Measurements from ENCODE around the gene HEPHL1.

The HEPHL1 gene

GRCh38 chr11:94133752-94134151 is 112.6 kb downstream of the HEPHL1 start:
- DNase-seq (ENCODE audit: extremely low spot score): no peak
- CTCF ChIA-PET: interaction anchor here (0.6 to 1.4 kb wide), 2 partner anchors 11 to 236 kb away, joined by 3 read pairs; no protein-coding TSS in a partner anchor
- POLR2A ChIA-PET: no interaction called here
- no peak for TF ChIP-seq CTCF (IDR thresholded peaks at IDR 0.05; ENCODE audit: control extremely low read depth, extremely low read depth, low read depth, missing control alignments)

DNA sequence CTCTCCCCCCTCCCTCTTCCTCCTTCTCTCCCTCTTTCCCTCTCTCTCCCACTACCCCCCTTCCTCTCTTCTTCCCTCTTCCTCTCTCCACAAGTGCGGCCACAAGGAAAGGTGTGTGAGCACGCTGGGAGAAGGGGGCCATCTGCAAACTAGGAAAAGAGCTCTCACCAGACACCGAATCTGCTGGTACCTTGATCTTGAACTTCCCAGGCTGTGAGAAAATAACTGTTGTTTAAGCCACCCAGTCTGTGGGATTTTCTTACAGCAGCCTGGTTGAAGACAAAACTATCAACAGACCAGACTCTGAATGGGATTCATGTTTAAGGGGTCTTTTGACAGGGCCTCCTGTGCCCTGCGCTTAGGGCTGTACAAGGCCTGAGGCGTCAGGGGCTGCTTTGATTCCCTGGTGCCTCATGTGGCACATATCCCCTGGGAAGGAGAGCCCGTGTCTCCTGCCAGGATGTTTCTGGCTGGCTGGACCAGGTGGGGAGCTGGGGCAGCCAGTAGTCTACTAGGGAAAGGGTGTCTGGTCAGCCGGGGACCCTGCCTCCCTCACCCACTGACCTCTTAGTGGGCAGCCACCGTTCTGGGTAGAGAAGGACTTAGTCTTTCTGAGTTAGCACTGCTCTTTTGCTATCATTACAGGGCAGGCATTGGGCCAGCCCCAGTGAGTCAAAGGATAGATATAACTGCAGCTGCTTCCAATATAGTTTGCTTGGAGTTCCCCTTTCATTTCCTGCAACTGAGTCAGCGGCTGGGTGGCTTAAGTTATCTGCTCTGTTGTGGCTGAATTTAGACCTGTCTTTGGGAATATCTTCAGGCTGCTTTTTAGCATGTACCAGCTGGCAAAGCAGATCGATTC is 113.7 kb downstream of the HEPHL1 start:
- TF ChIP-seq CTCF (IDR thresholded peaks at IDR 0.05; ENCODE audit: control extremely low read depth, extremely low read depth, low read depth, missing control alignments): no peak
- POLR2A ChIA-PET: no interaction called here
- no peak for DNase-seq (ENCODE audit: extremely low spot score)
- CTCF ChIA-PET: interaction anchor here (1.0 to 1.7 kb wide), 5 partner anchors 9 to 237 kb away, joined by 3 to 5 read pairs (median 4); no protein-coding TSS in a partner anchor

DNA sequence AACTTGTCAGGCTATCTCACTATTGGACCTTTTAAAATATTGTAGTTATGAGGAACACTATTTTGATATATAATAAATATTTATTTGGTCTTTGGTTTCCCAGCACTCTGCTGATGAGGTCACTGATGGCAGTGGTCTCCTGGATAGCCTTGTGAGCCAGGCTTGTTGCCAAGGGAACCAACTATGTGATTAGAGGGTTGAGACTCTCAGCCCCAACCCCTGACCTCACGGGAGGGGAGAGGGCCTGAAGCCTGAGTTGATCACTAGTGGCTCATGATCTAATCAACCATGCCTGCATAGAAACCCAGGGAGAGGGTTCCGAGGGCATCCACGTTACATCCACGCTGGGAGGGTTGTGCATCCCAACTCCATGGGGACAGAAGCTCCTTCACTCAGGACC is 118.3 kb downstream of the HEPHL1 start:
- no peak for DNase-seq (ENCODE audit: extremely low spot score)
- ChIA-PET CTCF (no interaction called here), POLR2A (no interaction called here)
- TF ChIP-seq CTCF (IDR thresholded peaks at IDR 0.05; ENCODE audit: control extremely low read depth, extremely low read depth, low read depth, missing control alignments): no peak

DNA sequence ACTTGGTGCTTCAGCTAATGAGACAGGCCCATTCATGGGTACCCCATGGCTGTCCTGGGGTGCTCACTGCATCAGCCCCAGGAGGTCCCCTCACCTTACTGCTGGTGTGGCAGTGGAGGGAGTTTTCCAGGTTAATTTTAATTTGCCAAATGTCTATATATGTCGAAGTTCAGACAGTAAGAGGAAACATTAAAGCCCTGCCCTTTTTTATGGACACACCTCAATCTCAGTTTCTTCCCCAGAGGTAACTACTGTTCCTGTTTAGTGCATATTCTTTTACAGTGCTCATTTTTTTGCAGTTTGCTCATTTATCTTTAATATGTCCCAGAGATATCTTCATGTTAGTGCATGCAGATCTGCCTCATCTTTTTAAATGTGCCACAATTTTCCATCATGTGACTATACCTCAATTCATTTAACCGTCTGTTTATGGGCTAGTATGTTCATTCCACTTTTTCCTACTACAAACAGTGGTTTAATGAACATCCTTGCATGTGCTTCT is 119.1 kb downstream of the HEPHL1 start:
- no peak for TF ChIP-seq CTCF (IDR thresholded peaks at IDR 0.05; ENCODE audit: control extremely low read depth, extremely low read depth, low read depth, missing control alignments)
- CTCF ChIA-PET: no interaction called here
- DNase-seq (ENCODE audit: extremely low spot score): no peak
- POLR2A ChIA-PET: no interaction called here

- no peak for TF ChIP-seq CTCF (IDR thresholded peaks at IDR 0.05; ENCODE audit: control extremely low read depth, extremely low read depth, low read depth, missing control alignments)
- CTCF ChIA-PET: interaction anchor here (1.0 to 1.5 kb wide), 3 partner anchors 9 to 13 kb away, joined by 3 to 5 read pairs (median 5); no protein-coding TSS in a partner anchor
- POLR2A ChIA-PET: no interaction called here
- no peak for DNase-seq (ENCODE audit: extremely low spot score)
Measured at GRCh38 chr11:94141511-94142307, 120.6 kb downstream of the HEPHL1 start.

All from GM10248 (cell line).